ENCODE results near the gene RIC8B.
A peak's percentile ranks its signal among the peaks of the same experiment; 100 is the strongest.

Gene RIC8B

GRCh38 chr12:106776897-106777296, 2.4 kb downstream of the RIC8B start:
- no peak overlapping the region for H3K9ac ChIP-seq
- peaks cover 11% of the 10 kb centered on the region for H3K4me1 ChIP-seq
- H3K79me2 ChIP-seq, result peaks cover 27% of the 10 kb centered on the region
- H3K4me3 ChIP-seq (ENCODE audit: low read depth, low read length), result no peak overlapping the region
- no peaks in the 10 kb centered on the region for H3K27me3 ChIP-seq (ENCODE audit: control insufficient read depth, insufficient read depth, low read length)
- H3K9me3 ChIP-seq (ENCODE audit: control insufficient read depth, low read length), result no peaks in the 10 kb centered on the region
- H3K27ac ChIP-seq, result no peak overlapping the region
- no peak overlapping the region for H3K4me2 ChIP-seq (ENCODE audit: low read length)
- TF ChIP-seq CTCF (IDR thresholded peaks at IDR 0.05), result no peak
- H3K36me3 ChIP-seq (ENCODE audit: control insufficient read depth, insufficient read depth, low read length), result no peaks in the 10 kb centered on the region
- H2AFZ ChIP-seq, result no peak overlapping the region

GRCh38 chr12:106780010-106780631, 5.6 kb downstream of the RIC8B start:
- H3K4me3 ChIP-seq (ENCODE audit: low read depth, low read length), result no peak overlapping the region
- H3K79me2 ChIP-seq, result peaks cover 22% of the 10 kb centered on the region
- no peaks in the 10 kb centered on the region for H3K27me3 ChIP-seq (ENCODE audit: control insufficient read depth, insufficient read depth, low read length)
- no peak overlapping the region for H2AFZ ChIP-seq
- H3K9me3 ChIP-seq (ENCODE audit: control insufficient read depth, low read length), result no peaks in the 10 kb centered on the region
- H3K4me1 ChIP-seq, result peaks cover 12% of the 10 kb centered on the region
- H3K27ac ChIP-seq, result no peak overlapping the region
- H3K9ac ChIP-seq, result no peak overlapping the region
- H3K36me3 ChIP-seq (ENCODE audit: control insufficient read depth, insufficient read depth, low read length), result no peaks in the 10 kb centered on the region
- no peak for TF ChIP-seq CTCF (IDR thresholded peaks at IDR 0.05)
- H3K4me2 ChIP-seq (ENCODE audit: low read length), result no peak overlapping the region

GRCh38 chr12:106782619-106783018, 8.1 kb downstream of the RIC8B start:
- no peak overlapping the region for H3K4me3 ChIP-seq (ENCODE audit: low read depth, low read length)
- H3K36me3 ChIP-seq (ENCODE audit: control insufficient read depth, insufficient read depth, low read length), result no peaks in the 10 kb centered on the region
- H3K27ac ChIP-seq, result peak overlapping the region; percentile 1
- H3K9ac ChIP-seq, result no peak overlapping the region
- peaks cover 9% of the 10 kb centered on the region for H3K79me2 ChIP-seq
- H3K9me3 ChIP-seq (ENCODE audit: control insufficient read depth, low read length), result no peaks in the 10 kb centered on the region
- TF ChIP-seq CTCF (IDR thresholded peaks at IDR 0.05), result no peak
- peaks cover 12% of the 10 kb centered on the region for H3K4me1 ChIP-seq
- no peak overlapping the region for H3K4me2 ChIP-seq (ENCODE audit: low read length)
- H3K27me3 ChIP-seq (ENCODE audit: control insufficient read depth, insufficient read depth, low read length), result no peaks in the 10 kb centered on the region
- H2AFZ ChIP-seq, result no peak overlapping the region

GRCh38 chr12:106783515-106783914, 9.0 kb downstream of the RIC8B start:
- Histone ChIP-seq H3K36me3 (ENCODE audit: control insufficient read depth, insufficient read depth, low read length) (no peaks in the 10 kb centered on the region), H3K4me1 (peaks cover 12% of the 10 kb centered on the region), H3K27me3 (ENCODE audit: control insufficient read depth, insufficient read depth, low read length) (no peaks in the 10 kb centered on the region), H3K79me2 (peaks cover 6% of the 10 kb centered on the region), H2AFZ (no peak overlapping the region), H3K9me3 (ENCODE audit: control insufficient read depth, low read length) (no peaks in the 10 kb centered on the region), H3K4me2 (ENCODE audit: low read length) (no peak overlapping the region), H3K4me3 (ENCODE audit: low read depth, low read length) (no peak overlapping the region), H3K9ac (no peak overlapping the region), H3K27ac (no peak overlapping the region)
- no peak for TF ChIP-seq CTCF (IDR thresholded peaks at IDR 0.05)

- no peaks in the 10 kb centered on the region for H3K36me3 ChIP-seq (ENCODE audit: control insufficient read depth, insufficient read depth, low read length)
- H3K79me2 ChIP-seq, result no peaks in the 10 kb centered on the region
- H3K4me2 ChIP-seq (ENCODE audit: low read length), result no peak overlapping the region
- H3K9ac ChIP-seq, result no peak overlapping the region
- no peaks in the 10 kb centered on the region for H3K4me1 ChIP-seq
- no peaks in the 10 kb centered on the region for H3K9me3 ChIP-seq (ENCODE audit: control insufficient read depth, low read length)
- H2AFZ ChIP-seq, result no peak overlapping the region
- TF ChIP-seq CTCF (IDR thresholded peaks at IDR 0.05), result peak; percentile 10
- no peaks in the 10 kb centered on the region for H3K27me3 ChIP-seq (ENCODE audit: control insufficient read depth, insufficient read depth, low read length)
- H3K27ac ChIP-seq, result no peak overlapping the region
- H3K4me3 ChIP-seq (ENCODE audit: low read depth, low read length), result no peak overlapping the region
Measured at GRCh38 chr12:106790020-106790419, 15.5 kb downstream of the RIC8B start.

Measured in parathyroid adenoma (tissue), 2 donors.